GM21515 (cell line): ENCODE results near the gene SLCO4A1.

ENCODE experiments used
- ATAC-seq: cut with Tn5 transposase; IDR thresholded peaks from one replicate; pipeline ENCODE4 v1.9.1; 2021; ENCODE audit not compliant: unreplicated experiment

Gene SLCO4A1

DNA sequence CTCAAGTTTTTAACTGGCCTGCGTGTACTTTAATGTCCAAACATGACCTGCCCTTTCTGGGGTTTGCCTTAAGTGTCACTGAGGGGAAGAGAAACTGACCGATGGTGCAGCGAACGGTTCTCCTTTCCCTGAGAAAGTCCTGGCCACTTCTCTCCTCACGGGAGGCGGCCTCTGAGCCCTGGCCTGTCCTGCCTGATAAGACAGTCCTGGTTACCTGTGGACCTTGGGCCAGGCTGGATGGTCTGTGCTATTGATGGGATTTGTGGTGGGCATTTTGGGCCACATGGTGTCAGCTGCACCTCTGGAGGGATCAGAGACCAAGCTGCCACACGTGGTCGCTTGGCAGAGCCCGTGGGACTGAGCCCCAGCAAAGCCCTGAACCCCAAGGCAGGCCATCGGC, 54.7 kb downstream of the SLCO4A1 start:
- no peak for ATAC-seq

DNA sequence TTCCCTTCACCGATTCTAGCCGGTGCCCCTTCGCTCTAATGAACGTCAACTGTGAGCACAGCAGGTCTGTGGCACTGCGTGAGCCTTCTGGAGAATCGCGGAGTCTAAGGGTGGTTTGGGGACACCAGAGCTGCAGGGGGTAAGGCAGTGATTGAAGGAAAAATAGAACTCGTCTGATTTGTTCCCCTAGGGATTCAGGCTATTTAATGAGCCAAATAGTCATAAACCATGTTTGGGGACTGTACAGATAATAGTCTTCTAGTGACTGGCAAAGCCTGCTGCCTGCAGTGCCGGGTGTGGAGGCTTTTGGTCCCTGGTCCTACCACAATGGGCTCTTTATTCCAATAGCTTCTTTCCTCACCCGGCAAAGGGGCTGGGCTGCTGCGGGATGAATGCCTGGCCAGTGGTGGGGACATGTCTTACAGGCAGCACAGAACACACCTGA, 55.2 kb downstream of the SLCO4A1 start:
- no peak for ATAC-seq

DNA sequence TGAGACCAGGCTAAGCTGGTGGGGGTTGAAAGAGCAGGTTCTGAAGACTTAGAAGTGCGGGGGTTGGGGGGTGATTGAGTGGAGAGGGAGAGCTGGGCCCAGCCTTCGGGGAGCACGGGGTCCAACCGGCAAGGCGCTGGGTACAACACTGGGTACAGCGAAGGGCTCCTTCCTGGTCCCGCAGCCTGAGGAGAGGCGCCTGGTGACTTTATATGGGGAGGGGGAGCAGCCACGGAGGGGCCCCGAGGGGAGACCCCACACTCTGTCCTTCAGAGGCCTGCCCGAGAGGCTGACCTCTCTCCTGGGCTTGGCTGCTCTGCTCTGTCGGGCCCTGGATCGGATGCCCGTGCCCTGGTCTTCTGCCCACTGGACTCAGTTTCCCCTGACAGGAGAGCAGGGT, 55.9 kb downstream of the SLCO4A1 start:
- ATAC-seq, result no peak

DNA sequence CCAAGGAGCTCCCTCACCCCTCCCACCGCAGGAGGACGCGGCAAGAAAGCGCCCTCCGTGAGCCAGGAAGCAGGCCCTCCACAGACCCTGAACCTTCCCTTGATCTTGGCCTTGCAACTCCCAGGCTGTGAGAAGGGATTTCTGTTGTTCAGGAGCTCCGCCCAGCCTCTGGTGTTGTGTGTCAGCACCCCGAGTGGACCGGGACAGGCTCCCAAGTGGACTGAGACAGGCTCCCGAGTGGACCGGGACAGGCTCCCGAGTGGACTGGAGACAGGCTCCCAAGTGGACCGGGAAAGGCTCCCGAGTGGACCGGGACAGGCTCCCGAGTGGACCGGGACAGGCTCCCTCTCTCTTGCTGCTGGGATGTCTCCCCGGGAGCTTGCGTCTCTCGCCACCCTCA, 57.0 kb downstream of the SLCO4A1 start:
- no peak for ATAC-seq

DNA sequence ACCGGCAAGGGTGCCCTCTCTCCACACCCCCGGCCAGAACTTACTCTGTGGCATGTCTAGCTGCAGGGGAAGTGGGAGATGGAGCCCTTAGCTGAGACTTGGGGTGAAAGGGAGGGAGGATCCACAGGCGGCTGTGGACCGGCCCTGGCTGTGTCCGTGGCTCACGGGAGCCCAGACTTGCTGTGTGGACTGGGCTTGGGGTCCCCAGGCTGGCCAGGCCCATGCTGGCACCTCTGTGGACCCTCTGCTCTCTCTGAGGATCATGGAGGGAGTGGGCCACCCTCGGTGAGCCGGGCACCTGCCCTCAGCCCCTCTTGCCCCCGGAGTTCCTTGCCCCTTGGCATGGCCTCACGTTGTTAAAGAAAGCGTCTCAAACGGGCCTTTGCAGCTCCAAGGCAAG, 57.4 kb downstream of the SLCO4A1 start:
- ATAC-seq, result no peak

DNA sequence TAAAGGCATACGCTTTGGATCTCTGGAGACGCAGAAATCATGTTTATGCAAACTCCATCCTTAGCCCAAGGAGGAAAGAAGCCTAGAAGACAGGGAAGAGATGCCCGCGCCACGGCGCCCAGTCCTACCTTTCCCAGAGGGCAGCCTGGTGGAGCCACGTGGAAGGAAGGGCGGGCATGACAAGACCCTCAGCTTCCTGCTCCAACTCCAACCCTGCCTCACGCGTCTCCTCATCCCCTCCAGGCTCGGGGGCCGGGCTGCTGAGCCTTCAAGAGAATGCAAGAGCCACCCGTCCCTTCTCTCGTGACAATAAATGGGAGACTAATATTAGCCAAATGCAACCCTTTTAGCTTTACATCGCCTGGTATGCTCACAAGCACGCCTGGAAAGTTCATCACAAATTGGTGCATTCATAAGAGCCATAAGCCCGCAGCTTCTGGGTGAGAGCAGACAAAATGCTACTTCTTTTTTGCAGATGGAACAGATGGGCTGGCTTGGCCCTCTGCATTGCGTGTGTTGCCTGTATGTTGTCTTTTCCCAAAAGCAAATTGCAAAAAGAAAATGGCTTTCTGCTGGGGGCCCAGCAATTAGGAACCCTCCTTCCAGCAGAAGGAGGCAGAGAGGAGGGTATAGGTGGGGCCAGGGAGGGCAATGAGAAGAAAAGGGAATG, 58.1 kb downstream of the SLCO4A1 start:
- no peak for ATAC-seq

DNA sequence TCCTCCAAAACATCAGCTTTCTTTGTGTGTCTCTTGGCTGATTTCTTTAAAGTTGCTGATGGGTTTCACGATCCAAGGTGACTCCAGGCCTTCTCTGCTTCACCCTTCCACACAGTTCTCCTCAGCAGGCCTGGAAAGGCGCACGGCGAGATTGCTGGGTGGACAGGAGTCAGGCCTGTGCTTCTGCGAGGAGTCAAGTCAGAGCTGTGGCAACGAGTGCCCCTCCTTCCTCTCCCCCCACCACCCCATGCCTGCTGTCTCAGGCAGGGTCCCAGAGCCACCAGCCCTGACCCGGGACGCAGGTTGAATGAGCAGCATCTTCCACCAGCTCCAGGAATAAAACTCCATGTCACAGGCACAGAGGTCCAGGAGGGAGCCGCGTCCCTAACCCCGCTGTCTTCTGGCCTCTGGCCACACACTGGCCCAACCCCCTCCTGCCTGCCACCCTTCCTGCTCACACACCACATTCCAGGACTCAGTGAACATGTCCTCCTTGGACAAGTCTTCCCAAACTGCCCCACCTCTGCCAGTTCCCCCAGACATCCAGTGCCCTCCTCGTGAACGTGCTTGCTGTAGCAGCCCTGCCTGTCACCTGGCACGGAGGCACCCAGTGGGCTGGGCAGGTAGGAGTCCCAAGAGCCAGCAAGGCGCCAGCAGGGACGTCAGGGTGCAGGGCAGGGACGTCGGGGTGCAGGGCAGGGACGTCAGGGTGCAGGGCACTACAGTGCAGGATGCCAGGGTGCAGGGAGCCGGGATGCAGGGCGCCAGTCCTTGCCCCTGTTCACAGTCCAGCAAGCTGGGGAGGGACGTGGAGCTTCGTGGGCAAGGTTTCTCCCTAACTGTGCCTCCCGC, 59.1 kb downstream of the SLCO4A1 start:
- ATAC-seq, result no peak

DNA sequence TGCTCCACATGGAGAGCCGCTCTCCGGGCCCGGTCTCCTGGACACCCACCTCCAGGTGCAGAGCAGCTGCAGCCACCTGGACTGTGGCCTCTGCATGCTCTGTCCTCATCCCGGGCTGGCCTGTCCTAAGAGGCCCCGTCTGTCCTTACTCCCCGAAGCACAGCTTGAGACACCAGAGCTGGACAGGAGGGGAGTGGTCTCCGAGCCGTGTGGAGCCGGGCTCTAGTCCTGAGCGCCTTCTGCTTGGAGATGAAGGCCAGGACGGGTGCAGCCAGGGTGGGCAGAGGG, 59.7 kb downstream of the SLCO4A1 start:
- ATAC-seq, result no peak

DNA sequence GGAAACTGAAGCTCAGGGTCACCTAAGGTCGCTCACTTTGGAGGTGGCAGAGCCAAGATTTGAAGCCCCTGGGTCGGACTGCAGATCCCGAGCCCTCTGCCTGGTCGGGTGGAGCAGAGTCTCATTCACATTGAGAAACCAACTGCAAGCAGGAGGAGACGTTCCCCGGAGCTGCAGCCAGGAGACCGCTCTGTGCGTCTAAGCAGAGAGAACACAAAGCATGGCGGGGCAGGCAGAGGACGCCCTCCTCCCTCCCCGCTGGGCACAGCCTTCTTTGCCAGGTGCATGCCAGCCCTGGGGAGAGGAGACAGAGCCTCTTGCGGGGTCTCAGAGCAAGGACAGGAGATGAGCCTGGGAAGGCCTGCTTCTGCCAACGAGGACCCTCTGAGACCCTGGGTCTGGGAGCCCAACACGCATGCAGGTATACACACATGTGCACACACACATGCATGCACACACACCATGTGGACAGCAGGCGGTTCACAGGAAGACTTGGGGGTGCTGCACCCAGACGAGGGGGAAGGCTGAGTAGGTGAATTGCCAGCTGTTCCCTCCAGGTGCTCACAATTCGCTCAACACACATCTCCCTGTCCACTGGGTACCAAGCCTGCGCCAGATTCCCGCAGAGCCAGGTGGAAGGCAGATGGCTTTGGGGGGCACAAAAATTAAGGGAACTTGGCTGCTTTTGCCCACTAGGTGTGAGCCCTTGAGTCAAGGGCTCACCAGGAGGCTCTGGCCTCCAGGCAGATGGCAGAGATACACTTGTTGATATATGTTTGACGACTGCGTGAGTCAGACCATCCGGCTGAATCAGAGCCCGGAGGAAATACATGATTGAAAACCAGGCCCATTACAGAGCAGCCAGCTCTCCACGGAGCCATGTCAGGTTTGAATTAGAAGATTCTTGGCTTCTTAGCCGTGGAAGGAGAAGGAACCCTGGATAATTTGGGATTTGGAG, 60.9 kb downstream of the SLCO4A1 start:
- no peak for ATAC-seq

DNA sequence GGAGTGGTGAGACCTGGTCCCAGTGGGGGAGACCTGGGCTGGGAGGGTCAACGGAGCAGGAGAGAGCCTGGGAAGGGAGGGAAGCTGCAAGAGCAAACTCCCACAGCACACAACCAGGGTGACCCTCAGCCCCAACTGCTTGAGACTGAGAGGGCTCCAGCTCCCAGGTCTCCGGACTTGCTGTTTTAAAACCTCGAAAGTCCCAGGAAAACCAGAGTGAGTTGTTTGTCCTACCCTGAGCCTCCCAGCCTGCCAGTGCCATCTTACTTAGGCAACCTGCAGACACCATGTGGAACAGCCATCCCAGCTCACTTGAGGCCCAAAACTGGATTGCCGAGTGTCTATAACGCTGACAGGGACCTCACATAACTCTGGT, 61.5 kb downstream of the SLCO4A1 start:
- ATAC-seq, result no peak

DNA sequence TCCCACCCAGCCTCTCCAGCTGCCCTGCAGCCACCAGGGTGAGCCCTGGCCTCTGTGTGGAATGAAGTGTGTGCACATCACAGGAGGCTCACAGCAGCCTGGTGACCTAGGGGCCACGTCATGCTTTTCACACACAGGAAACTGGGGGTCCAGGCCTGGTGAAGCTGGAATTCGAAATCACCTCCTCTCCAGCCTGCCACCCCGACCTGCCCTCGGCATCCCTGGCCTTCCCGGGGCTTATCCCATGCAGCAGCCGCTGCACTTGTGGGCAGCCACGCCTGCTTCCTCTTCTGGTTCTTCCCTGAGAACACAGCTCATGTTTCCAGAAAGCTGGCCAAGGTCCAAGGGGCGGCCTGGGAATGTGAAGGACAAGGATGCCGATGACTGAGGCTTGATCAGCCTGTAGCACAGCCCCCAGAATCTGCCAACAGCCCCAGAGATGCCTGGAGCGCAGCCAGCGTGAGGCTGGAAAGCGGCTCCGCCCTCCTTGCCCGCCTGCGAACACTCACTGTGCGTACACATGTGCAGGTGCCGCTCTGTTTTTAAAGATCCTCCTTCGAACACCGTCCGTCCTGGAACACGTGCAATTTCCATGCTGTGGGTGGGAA, 62.1 kb downstream of the SLCO4A1 start:
- ATAC-seq, result no peak

DNA sequence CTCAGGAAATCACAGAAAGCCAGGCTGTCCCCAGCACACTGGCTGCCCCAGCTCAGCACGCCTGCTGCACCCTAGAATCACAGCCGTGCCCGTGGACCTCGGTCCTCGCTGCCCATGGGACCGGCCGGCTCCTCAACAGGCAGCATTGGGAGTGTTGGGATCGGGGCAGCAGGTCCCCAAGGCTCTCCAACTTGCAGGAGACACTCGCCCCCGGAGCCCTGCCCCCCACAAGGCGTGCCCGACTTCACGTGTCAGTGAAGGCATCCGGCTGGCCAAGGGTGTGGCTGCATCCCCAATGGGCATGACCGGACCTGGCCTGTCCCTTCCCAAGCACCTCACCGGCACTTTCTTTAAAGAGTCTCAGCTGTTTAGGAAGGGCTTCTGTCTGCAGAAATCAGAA, 63.3 kb downstream of the SLCO4A1 start:
- no peak for ATAC-seq

DNA sequence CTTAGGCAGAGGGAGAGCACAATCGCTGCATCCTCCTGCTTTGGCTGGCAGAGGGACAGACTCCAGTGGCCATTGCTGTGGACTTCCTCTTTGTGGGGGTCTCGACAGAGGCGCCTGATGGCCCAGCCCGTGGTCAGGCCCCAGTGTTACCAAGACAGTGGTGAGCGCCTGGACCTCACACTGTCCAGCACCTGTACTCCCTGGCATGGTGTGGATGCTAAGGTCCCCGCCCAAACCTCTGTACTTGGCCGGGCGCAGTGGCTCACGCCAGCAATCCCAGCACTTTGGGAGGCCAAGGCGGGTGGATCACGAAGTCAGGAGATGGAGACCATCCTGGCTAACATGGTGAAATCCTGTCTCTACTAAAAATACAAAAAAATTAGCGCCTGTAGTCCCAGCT, 64.0 kb downstream of the SLCO4A1 start:
- no peak for ATAC-seq

DNA sequence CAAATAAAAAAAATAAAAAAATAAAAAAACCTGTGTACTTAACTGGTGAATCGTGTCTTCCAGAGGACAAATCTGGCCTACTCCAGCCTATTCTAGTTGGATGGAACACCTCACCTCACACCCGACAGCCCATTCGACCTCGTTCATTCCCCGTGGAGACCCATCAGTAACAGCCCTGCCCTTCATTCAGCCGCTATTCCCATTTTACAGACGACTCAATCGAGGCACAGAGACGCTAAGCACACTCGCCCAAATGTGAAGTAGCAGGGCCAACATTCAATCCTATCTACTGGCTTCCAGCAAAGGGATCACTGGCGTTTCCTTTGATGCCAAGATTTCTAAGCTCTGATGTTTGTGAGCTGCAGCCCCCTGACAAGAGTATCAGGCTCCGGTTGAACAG, 64.6 kb downstream of the SLCO4A1 start:
- no peak for ATAC-seq

DNA sequence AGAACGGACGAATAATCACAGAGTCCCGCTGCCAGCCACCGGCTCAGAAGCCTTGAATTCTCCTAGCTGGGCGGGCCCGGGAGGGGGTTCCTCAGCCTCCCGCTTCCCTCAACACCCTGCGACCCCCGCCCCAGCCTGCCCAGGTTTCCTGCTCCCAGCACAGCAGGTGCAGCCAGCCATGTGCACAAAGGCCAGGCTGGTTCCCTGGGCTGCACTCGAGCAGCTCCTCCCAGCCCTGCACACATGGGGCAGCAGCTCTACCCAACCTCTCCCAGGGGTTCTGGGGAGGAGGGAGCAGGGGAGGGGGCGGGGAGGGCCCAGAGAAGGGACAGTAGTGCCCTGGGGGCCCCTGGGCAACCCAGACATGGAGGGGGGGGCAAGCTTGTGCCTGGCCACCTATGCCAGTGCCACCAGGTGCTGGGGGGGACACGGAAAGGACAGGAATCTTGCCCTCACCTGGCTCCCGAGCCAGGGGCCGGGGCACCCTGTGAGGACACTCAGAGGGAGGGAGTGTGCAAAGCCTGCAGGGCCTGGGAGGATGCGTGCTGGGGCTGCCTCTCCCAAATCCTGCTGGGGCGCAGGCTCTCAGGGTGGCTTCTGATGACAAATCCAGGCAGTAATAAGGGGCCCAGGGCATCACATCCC, 65.1 kb downstream of the SLCO4A1 start:
- no peak for ATAC-seq

DNA sequence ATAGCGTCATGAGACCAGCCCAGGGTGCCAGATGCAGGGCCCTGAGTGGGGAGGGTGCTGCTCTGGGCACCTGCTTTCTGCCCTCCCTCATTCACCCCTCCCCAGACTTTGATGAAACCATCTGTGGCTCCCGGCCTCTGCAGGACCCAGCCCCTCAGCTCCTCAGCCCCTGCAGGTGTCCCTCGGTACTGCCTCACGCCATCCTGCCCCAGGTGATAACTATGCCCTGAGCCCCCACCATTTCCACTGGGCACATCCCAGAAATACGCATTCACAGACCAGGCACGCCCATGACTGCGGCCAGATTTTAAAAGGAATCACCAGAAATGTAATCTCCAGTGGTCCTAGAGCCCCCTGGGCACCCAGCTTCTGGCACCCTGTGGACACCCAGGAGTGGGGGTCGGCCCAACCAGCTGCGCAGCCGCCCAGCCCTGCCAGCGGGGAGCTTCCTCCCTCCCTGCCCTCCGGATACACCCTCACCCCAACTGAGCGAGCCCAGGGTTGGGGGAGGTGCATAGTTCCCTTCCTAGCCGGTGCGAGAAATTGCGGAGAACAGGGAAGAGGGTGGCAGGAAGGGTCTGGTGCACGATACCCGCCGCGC, 65.7 kb downstream of the SLCO4A1 start:
- ATAC-seq, result no peak

DNA sequence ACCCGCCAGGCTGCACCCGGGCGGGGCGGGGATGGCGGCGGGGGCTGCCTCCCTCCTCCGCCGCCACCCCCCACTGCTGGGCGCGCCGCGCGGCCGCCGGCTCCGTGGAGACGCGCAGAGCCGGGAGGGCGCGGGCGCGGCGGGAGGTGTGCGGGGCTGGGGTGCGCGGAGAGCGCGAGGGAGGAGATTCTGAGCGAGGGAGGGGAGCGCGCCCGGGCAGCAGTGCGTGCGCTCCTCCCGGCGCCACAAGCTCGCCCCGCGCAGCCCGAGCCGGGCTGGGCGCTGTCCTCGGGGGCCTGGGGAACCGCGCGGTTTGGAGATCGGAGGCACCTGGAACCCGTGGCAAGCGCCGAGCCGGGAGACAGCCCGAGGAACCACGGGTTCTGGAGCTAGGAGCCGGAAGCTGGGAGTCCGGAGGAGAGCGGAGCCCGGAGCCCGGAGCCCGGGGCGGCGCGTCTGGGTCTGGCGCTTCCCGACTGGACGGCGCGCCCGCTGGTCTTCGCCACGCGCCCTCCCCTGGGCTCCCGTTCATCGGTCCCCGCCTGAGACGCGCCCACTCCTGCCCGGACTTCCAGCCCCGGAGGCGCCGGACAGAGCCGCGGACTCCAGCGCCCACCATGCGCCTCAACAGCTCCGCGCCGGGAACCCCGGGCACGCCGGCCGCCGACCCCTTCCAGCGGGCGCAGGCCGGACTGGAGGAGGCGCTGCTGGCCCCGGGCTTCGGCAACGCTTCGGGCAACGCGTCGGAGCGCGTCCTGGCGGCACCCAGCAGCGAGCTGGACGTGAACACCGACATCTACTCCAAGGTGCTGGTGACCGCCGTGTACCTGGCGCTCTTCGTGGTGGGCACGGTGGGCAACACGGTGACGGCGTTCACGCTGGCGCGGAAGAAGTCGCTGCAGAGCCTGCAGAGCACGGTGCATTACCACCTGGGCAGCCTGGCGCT, 66.6 kb downstream of the SLCO4A1 start, which contains the start of gene NTSR1:
NTSR1 (plus strand) TSS at position 246 of the 946 bp plus-strand sequence; CDS start at position 618, 372 bp downstream.
- ATAC-seq, result no peak

DNA sequence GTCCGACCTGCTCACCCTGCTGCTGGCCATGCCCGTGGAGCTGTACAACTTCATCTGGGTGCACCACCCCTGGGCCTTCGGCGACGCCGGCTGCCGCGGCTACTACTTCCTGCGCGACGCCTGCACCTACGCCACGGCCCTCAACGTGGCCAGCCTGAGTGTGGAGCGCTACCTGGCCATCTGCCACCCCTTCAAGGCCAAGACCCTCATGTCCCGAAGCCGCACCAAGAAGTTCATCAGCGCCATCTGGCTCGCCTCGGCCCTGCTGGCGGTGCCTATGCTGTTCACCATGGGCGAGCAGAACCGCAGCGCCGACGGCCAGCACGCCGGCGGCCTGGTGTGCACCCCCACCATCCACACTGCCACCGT, 67.2 kb downstream of the SLCO4A1 start:
- no peak for ATAC-seq

DNA sequence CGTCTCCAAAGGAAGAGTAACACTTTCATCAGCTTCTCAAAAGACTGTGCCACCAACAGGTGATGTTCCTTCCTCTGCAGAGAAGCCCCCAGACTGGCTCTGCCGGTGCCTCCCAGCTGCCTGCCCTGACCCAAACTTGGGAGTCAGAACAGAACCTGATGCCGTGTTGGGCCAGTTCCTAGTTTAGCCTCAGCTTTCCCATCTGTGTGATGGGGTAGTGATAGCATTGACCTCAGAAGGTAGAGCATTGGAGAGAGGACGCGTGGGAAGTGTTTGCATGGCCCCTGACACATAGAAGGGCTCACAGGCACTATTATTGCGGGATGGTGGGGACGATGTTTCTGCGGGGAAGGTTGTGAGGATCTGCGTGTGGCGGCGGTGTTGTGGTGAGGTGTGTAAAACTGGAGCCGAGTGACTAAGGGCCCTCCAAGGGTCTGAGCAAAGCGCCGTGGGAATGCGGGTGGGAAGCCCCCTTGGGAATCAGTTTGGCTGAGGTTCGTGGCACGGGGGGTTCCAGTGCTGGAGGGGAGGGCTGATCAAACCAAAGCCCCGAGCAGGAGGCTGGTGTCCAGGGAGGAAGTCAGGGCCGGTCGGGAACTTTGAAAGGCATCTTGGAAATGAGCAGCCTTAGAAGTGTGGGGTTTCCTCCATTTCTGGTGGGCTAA, 68.0 kb downstream of the SLCO4A1 start:
- ATAC-seq, result no peak
